IMR-90 (cell line): ENCODE results near the gene TYR. TPM values are rescaled to one million over a fixed set of nuclear protein-coding genes. Genes with fewer than 3 reads are reported as not detected.
"Not testable (repeated sequence)": the region's sequence is repeated elsewhere in the genome, so short reads cannot be mapped to it uniquely, and the experiment has no call there.

Experiments used
- ATAC-seq: fragments of 200-7000 bp; cut with Tn5 transposase; 2 replicates; pipeline ENCODE4 v1.9.1; 2020; ENCODE audit warnings: low read depth, mild to moderate bottlenecking, moderate library complexity
- BruUV-seq: library from RNA; stranded (reverse); fragments of 400-500 nt; replicated peaks from 2 replicates; lab custom pipeline; 2021; lab: Mats Ljungman, UMichigan
- CTCF ChIA-PET: fragments of 300-600 bp; formaldehyde crosslinking; extraction: SDS; loops from one replicate; lab custom pipeline; 2021; ENCODE audit warnings: antibody characterized with exemption; lab: Yijun Ruan, JAX
- POLR2A ChIA-PET: fragments of 300-600 bp; sonication (Branson Sonifier 250); formaldehyde crosslinking; loops from one replicate; lab custom pipeline; 2022; ENCODE audit warnings: antibody characterized with exemption; ENCODE audit not compliant: unreplicated experiment; lab: Charles Lee
- DNase-seq: peaks from one replicate; pipeline ENCODE4 v3.0.0; 2013
- H2AFZ ChIP-seq: replicated peaks from 2 replicates; pipeline ENCODE3; 2013; ENCODE audit warnings: low read length, mild to moderate bottlenecking; ENCODE audit not compliant: poor library complexity
- H2AK5ac ChIP-seq: 2 replicates; pipeline ENCODE4 v1.6.1; 2013; ENCODE audit warnings: low read depth, low read length, inconsistent platforms
- H2AK9ac ChIP-seq: replicated peaks from 2 replicates; pipeline ENCODE3; 2013; ENCODE audit warnings: mild to moderate bottlenecking, low read depth, low read length, moderate library complexity; ENCODE audit not compliant: poor library complexity
- H2BK120ac ChIP-seq: 2 replicates; pipeline ENCODE4 v1.6.1; 2013; ENCODE audit warnings: low read depth, low read length, inconsistent platforms
- H2BK15ac ChIP-seq: 3 replicates; pipeline ENCODE4 v1.6.1; 2013; ENCODE audit warnings: low read depth, low read length, inconsistent platforms
- H2BK20ac ChIP-seq: 2 replicates; pipeline ENCODE4 v1.6.1; 2013; ENCODE audit warnings: low read depth, mild to moderate bottlenecking, inconsistent platforms, low read length, moderate library complexity
- H2BK5ac ChIP-seq: 2 replicates; pipeline ENCODE4 v1.6.1; 2013; ENCODE audit warnings: mild to moderate bottlenecking, low read depth, low read length, inconsistent platforms; ENCODE audit not compliant: poor library complexity, severe bottlenecking
- H3K14ac ChIP-seq: replicated peaks from 2 replicates; pipeline ENCODE4 v1.6.1; 2013; ENCODE audit warnings: low read depth, low read length, inconsistent platforms
- H3K18ac ChIP-seq: 2 replicates; pipeline ENCODE4 v1.6.1; 2013; ENCODE audit warnings: low read depth, low read length, control low read depth
- H3K23ac ChIP-seq: 2 replicates; pipeline ENCODE4 v1.6.1; 2013; ENCODE audit warnings: low read depth, low read length, inconsistent platforms
- H3K27ac ChIP-seq: 2 replicates; pipeline ENCODE4 v1.5.1; 2013; ENCODE audit warnings: mild to moderate bottlenecking, control low read depth, low read length; ENCODE audit not compliant: insufficient read depth
- H3K27me3 ChIP-seq: 2 replicates; pipeline ENCODE4 v1.6.1; 2013; ENCODE audit warnings: low read length; ENCODE audit not compliant: control insufficient read depth, insufficient read depth
- H3K36me3 ChIP-seq: 2 replicates; pipeline ENCODE4 v1.6.1; 2013; ENCODE audit warnings: low read length, mixed read lengths; ENCODE audit not compliant: control insufficient read depth, insufficient read depth
- H3K4ac ChIP-seq: 2 replicates; pipeline ENCODE4 v1.6.1; 2013; ENCODE audit warnings: low read depth, low read length, inconsistent platforms
- H3K4me1 ChIP-seq: 2 replicates; pipeline ENCODE4 v1.6.1; 2013; ENCODE audit warnings: low read length, mixed read lengths; ENCODE audit not compliant: control insufficient read depth, insufficient read depth
- H3K4me2 ChIP-seq: 2 replicates; pipeline ENCODE4 v1.6.1; 2013; ENCODE audit warnings: low read depth, mild to moderate bottlenecking, control low read depth, low read length, moderate library complexity
- H3K4me3 ChIP-seq: 2 replicates; pipeline ENCODE4 v1.5.1; 2013; ENCODE audit warnings: low read depth, mild to moderate bottlenecking, control low read depth, low read length, moderate library complexity; ENCODE audit not compliant: insufficient read depth
- H3K56ac ChIP-seq: 2 replicates; pipeline ENCODE4 v1.6.1; 2013; ENCODE audit warnings: low read length, inconsistent platforms; ENCODE audit not compliant: insufficient read depth; ENCODE audit errors: extremely low read depth
- H3K79me1 ChIP-seq, 2 experiments: 2 replicates each; pipeline ENCODE4 v1.6.1; 2013; ENCODE audit warnings: low read length in 2 of 2, inconsistent platforms in 1 of 2, low read depth in 1 of 2
- H3K9ac ChIP-seq: 2 replicates; pipeline ENCODE4 v1.6.1; 2013; ENCODE audit warnings: low read depth, low read length, control low read depth
- H3K9me1 ChIP-seq: 2 replicates; pipeline ENCODE4 v1.6.1; 2013; ENCODE audit warnings: low read length, inconsistent platforms; ENCODE audit not compliant: insufficient read depth
- H3K9me3 ChIP-seq: 2 replicates; pipeline ENCODE4 v1.6.1; 2013; ENCODE audit warnings: low read length; ENCODE audit not compliant: control insufficient read depth, insufficient read depth
- H4K20me1 ChIP-seq: 2 replicates; pipeline ENCODE4 v1.6.1; 2013; ENCODE audit warnings: low read length, inconsistent platforms; ENCODE audit not compliant: insufficient read depth
- H4K5ac ChIP-seq: 2 replicates; pipeline ENCODE4 v1.6.1; 2013; ENCODE audit warnings: mild to moderate bottlenecking, low read depth, low read length, control low read depth
- H4K8ac ChIP-seq, 2 experiments: 2 replicates each; pipeline ENCODE4 v1.6.1; 2013; ENCODE audit warnings: low read depth in 2 of 2, low read length in 2 of 2, control low read depth in 1 of 2, inconsistent platforms in 1 of 2
- H4K91ac ChIP-seq: 2 replicates; pipeline ENCODE4 v1.6.1; 2013; ENCODE audit warnings: low read depth, low read length, inconsistent platforms; ENCODE audit not compliant: insufficient read depth
- WGBS, 2 experiments: methylation state at CpG; one replicate each; pipeline versions ENCODE4 v1.1.5 to v1.1.7; 2013; ENCODE audit warnings: missing lambda C conversion rate in 2 of 2; ENCODE audit not compliant: insufficient read length in 1 of 2; ENCODE audit errors: extremely low coverage in 2 of 2; 5-methylcytosine and 5-hydroxymethylcytosine counted together
- dilution Hi-C: fragments of 300-500 bp; cut with HindIII; formaldehyde crosslinking; loops from one replicate; pipeline ENCODE4 v1.14.3; 2018; ENCODE audit warnings: low sequenced_read_pairs; ENCODE audit not compliant: unreplicated experiment
- in situ Hi-C: fragments of 300-500 bp; cut with MboI; formaldehyde crosslinking; loops from 3 replicates; pipeline ENCODE4 v1.14.3; 2019; ENCODE audit warnings: low sequenced_read_pairs, inconsistent platforms, mixed read lengths
- intact Hi-C: fragments of 100-400 bp; cut with micrococcal nuclease; formaldehyde crosslinking; loops from 2 replicates; pipeline ENCODE4 v1.10.0; 2022
- polyA plus RNA-seq, 3 experiments: library from polyadenylated mRNA; depleted of rRNA; stranded (reverse); fragments of >200 nt; gene quantifications; 2 replicates each; pipeline ENCODE4 v1.2.3, GENCODE V29; 2012; ENCODE audit warnings: low replicate concordance in 1 of 3
- total RNA-seq: library from RNA; depleted of rRNA; stranded (reverse); fragments of >200 nt; gene quantifications from 2 replicates; pipeline ENCODE4 v1.2.3, GENCODE V29; 2012

Gene TYR
- total and polyA plus RNA-seq, 2 of the 4 experiments (the other 2 are of a cell fraction), result not detected

- in situ Hi-C loops, result loop anchor here (10.0 kb wide), 1 partner anchor 277 kb away; no protein-coding TSS in a partner anchor
Observed at GRCh38 chr11:89338073-89338472, 160.4 kb downstream of the TYR start.

More at GRCh38 chr11:89338073-89338472, 160.4 kb downstream of the TYR start:
- H3K4ac ChIP-seq, H3K9ac ChIP-seq, H3K9me1 ChIP-seq, H3K36me3 ChIP-seq, H3K79me1 ChIP-seq, ATAC-seq, H3K14ac ChIP-seq, H3K27me3 ChIP-seq, POLR2A ChIA-PET, H3K18ac ChIP-seq, H3K23ac ChIP-seq, H4K91ac ChIP-seq, H3K4me1 ChIP-seq, H2BK15ac ChIP-seq, H2AK9ac ChIP-seq, H2AFZ ChIP-seq, H4K8ac ChIP-seq, H2BK120ac ChIP-seq, H3K4me3 ChIP-seq, H4K20me1 ChIP-seq, H4K5ac ChIP-seq, dilution Hi-C loops, H3K4me2 ChIP-seq, DNase-seq, CTCF ChIA-PET, H3K27ac ChIP-seq, H2BK5ac ChIP-seq, H2AK5ac ChIP-seq, H2BK20ac ChIP-seq, H3K9me3 ChIP-seq, H3K56ac ChIP-seq, BruUV-seq: not testable (repeated sequence)
- intact Hi-C loops, result loop anchor here (10.0 kb wide), 2 partner anchors 67 to 243 kb away; no protein-coding TSS in a partner anchor
- WGBS, 2 experiments, result no CpG with 5 or more reads among the region's 2 CpGs
